NOMO-1 treated with DMSO at 0.1 percent for 48 hours (cell line): ENCODE data around the gene ACLY.
A peak's percentile ranks its signal among the peaks of the same experiment; 100 is the strongest.

Source experiments
- DNase-seq: peaks from one replicate; lab custom pipeline; 2025; ENCODE audit not compliant: unreplicated experiment; lab: John Stamatoyannopoulos, UW

The ACLY gene

DNA sequence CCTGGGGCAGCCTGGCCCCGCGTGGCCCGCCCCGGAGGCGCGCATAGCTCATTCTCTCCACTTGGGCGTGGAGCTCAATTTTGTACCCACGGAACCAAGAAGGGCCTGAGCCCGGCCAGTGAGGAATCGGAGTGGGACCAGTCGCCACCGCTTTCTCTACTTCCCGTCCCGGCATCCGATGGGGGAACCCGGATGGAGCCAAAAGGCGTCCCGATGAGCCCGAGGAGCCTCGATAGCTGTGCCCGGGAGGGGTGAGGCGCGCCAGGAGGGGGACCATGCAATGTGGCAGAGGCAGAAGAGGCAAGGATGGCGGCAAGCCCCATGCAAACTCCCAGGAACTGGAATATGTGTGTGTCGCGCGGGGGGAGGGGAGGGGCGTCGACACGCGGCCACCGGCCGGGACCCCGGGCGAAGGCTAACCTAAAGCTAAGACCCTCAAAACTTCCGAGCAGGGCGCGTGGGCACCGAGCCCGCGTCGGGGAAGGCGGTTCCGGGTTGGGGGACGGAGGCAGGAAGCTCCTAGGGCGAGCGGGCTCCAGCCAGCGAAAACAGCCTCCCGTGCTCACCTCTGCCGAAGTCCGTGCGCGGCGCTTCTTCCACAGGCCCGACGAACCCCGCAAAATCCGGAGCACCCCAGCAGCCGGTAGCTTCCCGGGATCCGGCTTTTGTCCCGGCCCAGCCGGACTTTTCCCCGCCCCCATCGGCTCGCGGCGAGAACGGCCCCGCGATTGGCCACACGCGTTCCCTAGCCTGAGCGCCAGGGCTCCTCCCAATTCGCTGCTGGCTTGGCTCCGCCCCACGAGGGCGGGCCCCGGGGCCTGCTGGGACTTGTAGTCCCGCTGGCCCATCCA is at the start of gene ACLY:
TSS of gene ACLY (minus strand) at position 638 of the 851 bp plus-strand sequence. CDS start 5,078 bp downstream, outside the sequence.
- peak; percentile 96 for DNase-seq

DNA sequence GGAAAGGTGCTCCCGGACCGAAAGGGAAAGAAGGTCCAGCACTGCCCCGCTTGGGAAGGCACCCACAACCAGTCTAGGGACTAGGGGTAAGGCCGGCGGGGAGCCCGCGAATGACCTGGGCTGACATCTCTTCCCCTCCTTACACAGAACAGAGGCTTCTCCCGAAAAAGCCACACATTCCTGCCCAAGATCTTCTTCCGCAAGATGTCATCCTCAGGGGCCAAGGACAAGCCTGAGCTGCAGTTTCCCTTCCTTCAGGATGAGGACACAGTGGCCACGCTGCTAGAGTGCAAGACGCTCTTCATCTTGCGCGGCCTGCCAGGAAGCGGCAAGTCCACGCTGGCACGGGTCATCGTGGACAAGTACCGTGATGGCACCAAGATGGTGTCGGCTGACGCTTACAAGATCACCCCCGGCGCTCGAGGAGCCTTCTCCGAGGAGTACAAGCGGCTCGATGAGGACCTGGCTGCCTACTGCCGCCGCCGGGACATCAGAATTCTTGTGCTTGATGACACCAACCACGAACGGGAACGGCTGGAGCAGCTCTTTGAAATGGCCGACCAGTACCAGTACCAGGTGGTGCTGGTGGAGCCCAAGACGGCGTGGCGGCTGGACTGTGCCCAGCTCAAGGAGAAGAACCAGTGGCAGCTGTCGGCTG is 49.3 kb upstream of the ACLY start:
- DNase-seq: no peak

DNA sequence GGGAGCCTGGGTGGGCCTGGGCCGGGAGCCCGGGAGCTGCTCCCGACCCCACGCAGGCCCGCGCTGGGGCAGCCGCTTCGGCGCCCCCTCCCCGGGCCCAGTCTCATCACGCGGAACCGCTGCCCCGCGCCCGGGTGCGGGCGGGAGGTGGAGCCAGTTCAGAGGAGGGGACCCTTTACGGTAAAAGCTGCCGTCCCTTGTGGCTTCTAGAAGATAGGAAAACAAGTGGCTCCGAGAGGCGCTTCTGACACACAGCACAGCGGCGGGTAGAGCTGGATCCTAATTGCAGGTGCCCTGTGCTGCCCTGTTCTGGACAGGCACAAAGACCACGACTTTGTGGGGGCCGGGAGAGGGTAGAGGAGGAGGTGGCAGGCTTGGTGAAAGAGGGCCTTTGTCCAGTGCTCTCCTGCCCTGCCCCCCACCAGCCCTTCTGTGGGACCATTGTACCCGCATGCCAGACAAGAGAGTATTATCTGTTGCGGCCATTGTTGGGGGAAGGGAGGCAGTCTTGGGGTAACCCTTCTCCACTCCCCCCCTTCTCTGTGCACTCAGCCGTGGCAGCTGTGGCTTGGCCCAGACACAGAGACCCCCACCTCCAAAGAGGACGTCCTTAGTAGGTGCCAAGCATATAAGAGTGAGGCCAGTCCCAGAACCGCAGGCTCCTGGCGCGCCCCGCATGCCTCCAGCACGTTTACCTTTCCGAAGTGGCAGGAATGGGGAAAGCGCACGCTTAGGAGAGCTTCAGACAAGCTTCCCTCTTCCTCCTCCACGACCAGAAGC is 48.6 kb upstream of the ACLY start:
- DNase-seq: peak; percentile 28

DNA sequence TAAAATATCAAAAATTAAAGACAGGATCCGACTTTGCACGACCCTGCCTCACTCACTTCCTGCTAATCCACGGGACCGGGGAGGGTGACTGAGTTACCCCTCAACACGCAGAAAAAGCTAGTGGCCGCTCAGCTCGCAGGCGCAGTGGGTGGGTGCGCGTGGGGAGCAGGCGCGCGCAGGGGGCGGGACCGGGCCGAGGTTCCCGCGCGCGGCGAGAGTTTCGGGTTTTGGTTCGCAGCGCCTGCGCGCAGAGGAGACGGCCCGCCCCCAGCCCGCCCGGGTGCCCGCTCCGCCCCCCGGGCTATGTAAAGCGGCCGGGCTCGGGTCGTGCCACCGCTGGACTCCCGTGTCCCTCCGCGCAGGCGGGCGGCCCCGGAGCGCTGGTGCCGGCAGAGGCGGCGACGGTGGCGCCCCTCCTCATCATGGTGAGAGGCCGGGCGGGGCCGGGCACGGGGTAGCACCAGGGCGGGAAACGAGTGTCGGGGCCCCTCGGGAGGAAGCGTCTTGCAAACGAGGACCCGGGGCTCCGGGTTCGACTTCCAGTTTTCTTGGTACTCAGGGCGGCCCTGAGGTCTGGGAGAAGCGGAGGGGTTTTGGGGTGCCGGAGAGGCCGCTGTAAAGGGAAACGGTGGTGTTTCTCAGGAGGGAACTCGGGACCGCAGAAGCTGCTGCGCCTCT is 47.9 kb upstream of the ACLY start, which contains the start of gene CNP:
TSS of gene CNP (plus strand) at position 333 of the 678 bp plus-strand sequence. CDS start at position 423, 90 bp downstream.
- DNase-seq: peak; percentile 83

DNA sequence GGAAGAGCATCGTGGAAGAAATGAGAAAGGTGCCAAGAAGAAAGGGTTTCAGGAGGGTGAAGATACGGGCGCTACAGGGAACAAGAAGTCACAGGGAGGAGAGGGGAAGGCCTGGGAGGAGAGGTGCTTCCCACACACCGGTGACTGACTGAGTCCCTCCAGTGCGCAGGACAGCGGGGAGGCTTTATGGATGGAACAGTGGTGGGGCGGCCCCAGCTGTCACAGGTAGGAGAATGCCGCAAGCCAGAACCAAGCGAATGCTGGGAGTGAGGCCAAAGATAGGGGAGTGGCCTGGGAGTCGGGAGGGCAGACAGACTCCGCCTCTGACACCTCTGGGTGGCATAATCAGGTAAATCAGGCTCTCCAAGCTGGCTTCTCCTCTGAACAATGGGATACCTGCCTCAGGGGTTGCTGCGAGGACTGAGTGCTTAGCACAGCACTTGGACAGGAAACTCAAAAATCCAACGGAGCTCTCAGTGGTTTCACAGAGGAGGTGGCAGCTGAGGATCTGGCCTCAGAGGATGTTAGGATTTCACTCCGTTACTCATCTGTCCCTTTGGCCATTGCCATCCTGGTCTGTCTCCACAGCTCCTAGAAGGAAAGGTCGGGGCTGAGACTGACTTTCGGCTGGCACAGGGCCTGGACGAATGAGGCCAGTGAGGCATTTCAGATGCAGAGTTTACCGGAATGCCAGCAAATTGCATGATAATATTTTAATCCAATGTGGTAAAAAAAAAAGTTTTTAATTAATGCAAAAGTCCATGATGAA is 47.1 kb upstream of the ACLY start:
- no peak for DNase-seq

DNA sequence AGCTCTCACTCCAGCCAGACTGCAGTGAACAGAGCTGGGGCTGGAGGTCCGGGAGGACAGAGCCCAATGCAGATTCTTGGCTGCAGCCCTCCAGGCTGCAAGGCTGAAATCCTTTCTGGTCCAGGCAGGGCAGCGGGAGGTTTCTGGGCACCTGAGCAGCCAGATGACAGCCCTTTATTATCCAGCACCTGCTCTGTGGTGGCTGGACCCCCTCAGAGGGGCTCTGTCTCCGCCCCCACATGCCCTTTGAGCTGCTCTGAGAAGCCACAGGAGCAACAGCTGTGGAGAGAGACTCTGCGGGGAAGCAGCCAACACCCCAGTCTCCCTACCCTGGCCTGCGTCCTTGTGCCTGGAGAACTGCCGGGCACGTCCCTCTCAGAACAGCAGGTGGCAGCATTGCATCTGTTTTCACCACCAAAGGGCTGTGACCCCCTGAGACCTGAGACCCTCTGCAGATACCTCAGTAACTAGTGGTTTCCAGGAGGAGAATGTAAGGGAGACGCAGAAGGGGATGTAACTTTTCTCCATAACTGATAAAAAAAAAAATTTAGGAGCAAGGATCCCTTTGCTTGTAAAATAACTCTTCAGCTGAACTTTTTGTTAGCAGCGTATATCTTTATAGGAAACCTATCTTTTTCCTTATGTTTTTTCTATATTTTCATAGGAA is 44.1 kb upstream of the ACLY start:
- peak; percentile 53 for DNase-seq

DNA sequence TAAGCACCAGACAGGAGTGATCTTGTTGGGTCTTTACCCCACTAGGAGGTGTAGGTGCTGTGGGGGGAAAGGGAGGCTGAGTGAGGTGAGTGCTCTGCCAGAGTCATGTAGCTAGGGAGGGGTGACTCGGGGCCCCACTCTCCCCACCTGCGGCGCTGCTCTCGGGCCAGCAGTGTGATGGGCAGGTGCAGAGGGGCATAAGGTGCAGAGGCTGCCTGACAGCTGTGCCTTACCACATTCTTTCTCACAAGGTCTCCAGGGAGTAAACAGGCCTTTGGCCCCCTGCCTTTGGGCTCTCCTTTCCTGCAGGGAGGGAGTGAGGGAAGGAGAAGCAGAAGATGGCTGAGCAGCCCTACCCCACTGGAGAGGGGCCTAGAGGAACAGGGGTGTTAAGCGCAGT is 43.4 kb upstream of the ACLY start:
- DNase-seq: no peak

DNA sequence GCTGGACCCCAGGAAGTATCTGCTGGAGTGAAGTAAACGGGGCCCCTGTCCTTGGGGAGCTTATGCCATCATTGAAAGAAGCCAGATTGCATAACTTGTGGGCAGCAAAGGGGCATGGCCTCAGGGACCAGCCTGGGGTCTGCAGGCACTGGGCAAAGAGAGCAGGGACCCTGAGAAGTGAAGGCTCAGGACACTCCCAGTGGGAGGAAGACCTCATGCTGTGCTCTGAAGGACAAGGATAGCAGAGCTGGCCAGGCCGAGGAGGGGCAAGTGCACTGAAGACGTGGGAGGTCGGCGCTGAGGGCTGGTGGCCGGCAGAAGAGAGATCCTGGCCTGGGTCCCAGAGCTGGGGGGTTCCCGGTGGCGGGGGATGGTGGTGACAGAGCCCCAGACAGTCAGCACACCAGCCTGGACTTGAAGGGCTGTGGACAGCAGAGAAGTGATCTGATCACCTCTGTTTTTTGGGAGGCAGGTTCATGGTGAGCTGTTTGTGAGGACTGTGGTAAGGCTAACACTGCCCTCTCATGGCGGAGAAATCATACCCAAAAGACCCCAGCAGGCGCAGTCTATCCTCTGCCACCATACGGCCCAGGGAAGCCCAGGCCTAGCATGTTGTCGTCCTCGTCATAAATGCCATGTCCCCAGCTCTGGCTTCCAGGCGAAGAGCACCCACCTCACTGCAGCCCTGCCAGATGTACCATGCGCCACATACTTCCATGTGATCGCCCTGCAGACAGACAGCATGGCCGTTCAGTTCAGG is 40.8 kb upstream of the ACLY start:
- DNase-seq: peak; percentile 60

DNA sequence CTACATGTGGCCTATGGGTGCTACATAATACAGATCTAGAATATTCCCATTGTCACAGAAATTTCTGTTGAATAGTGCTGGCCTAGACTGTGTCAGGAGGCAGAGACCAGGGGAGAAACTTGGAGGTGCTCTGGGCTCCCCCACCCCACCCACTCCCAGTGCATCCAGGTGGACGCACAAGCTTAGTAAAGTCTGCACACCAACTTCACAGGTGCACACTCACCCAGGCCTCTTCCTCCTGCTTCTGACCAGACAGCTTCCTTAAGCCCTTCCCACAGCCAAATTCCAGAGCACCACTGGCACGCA is 40.2 kb upstream of the ACLY start:
- DNase-seq: no peak

DNA sequence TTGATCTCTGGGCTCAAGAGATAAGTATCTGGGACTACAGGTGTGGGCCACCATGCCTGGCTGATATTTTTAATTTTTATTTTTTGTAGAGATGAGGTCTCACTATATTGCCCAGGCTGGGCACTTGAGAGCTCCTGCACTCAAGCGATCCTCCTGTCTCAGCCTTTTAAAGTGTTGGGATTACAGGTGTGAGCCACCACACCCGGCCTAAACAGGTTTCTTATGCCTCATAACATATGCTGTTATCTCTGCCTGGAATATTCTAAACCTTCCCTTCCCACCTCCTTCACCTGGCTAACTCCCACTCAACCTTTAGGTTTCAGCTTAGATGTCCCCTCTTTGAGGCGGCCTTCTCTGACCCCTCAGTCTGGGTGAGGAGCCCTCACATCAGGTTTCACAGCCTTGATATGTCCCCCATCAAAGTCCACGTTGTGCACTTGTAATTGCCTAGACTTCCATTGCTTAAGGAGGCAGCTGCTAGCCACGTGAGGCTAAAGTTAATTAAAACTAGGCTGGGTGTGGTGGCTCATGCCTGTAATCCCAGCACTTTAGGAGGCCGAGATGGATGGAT is 39.2 kb upstream of the ACLY start:
- DNase-seq: no peak

DNA sequence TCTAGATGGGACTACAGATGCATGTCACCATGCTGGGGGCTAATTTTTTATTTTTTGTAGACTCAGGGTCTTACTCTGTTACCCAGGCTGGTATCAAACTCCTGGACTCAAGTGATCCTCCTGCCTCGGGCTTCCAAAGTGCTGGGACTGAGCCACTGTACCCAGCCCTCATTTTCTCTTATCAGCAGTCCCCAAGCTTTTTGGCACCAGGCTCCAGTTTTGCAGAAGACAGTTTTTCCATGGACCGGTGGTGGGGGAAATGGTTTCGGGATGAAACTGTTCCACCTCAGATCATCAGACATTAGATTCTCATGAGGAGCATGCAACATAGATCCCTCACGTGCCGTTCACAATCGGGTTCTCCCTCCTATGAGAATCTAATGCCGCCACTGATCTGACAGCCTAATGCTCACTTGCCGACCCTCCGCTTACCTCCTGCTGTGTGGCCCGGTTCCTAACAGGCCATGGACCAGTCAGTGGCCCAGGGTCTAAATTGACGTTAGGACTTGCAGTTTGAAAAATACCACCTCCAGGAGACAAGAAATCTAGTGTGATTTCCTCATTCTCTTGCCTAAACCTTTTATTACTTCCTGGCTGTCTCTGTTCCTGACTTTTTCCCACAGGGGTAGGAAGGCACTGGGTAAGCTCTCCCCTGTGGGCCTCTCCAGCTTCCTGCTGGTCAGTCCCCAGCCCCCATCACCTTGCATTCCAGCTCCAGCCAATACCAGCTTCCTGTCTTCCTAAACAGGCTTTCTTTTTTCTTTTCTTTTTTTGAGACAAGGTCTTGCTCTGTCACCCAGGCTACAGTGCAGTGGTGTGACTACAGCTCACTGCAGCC is 38.5 kb upstream of the ACLY start:
- peak; percentile 37 for DNase-seq

DNA sequence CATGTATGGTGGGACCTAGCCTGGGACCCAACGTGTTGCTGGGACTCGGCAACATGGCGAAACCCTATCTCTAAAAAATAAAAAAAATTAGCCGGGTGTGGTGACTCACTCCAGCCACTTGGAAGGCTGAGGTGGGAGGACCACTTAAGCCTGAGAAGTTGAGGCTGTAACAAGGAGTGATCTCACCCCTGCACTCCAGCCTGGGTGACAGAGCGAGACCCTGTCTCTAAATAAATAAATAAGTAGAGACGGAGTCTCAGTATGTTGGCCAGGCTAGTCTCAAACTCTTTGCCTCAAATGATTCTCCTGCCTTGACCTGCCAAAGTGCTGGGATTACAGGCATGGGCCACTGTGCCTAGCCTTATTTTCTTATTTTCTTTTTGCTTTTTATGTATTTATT is 37.8 kb upstream of the ACLY start:
- no peak for DNase-seq

DNA sequence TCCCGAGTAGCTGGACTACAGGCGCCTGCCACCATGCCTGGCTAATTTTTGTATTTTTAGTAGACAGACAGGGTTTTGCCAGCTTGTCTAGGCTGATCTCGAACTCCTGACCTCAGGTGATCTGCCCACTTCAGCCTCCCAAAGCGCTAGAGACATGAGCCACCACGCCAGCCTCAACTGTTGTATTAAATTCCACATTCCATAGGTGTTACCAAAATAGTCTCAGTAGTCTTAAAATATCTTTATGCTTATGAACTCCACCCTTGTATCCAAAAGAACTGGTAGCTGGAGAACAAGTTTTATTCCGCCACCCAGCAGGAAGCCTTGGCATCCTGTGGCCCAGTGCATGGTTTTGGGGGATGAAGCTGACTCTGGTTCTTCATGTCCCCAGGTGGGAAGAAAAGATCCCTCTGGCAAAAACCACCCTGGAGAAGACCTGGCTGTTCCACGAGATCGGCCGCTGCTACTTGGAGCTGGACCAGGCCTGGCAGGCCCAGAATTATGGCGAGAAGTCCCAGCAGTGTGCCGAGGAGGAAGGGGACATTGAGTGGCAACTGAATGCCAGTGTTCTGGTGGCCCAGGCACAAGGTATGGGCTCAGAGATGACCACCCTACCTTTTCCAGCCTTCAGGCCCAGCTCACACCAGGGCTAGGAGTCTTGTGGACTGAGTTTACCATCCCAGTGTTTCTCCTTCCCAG is 30.2 kb upstream of the ACLY start:
- no peak for DNase-seq

DNA sequence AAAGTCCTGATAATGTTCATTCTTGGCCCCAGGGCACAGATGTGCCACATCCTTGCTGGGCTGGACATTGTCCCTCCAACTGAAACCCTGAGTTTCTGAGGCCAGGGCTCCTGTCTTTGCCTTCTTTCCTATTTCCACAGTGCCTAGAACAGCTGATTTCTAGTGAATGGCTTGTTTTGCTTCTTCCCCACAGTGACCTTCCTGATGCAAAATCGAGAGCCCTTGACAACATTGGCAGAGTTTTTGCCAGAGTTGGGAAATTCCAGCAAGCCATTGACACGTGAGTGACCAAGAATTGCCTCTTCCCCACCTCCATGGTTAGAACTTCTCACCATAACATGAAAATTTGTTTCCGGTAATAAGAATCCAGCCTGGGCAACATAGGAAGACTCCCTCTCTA is 26.2 kb upstream of the ACLY start:
- DNase-seq: no peak

DNA sequence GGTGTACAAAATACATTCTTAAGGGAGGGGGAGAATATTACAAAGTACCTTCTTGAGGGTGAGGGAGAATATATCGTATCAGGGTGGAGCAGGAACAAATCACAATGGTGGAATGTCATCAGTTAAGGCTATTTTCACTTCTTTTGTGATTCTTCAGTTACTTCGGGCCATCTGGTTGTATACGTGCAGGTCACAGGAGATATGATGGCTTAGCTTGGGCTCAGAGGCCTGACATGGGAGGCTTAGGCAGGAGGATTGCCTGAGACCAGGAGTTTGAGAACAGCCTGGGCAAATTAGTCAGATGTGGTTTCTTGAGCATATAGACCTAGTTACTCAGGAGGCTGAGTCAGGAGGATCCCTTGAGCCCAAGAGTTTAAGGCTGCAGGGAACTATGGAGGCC is 24.7 kb upstream of the ACLY start:
- no peak for DNase-seq

DNA sequence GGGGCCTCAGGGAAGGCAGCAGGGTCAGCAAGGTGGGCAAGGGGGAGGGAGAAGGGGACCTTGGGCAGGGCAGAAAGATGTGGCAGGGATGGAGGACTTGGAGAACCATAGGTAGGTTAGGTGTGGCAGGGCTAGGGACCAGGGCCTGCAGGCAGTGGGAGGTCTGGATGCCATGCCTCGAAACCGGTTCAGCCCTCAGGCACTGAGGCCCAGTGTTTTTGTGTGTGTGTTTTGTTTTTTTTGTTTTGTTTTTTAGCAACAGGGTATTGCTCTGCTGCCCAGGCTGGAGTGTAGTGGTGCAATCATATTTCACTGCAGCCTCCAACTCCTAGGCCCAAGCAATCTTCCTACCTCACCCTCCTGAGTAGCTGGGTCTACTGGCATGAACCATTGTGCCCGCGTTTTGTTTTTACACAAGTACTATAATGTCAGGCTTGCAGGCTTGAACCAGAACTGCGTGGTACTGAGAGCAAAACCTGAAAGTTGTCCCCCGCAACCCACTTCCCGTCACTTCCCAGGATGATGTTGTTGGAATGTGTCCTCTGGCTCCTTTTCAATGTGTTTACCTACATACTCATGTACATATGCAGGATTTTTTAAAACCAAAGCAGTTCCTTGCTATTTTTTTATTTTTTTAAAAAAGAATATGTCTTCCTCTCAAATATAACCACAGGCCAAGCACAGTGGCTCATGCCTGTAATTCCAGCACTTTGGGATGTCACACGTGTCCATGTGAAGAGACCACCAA is 24.0 kb upstream of the ACLY start:
- DNase-seq: no peak

DNA sequence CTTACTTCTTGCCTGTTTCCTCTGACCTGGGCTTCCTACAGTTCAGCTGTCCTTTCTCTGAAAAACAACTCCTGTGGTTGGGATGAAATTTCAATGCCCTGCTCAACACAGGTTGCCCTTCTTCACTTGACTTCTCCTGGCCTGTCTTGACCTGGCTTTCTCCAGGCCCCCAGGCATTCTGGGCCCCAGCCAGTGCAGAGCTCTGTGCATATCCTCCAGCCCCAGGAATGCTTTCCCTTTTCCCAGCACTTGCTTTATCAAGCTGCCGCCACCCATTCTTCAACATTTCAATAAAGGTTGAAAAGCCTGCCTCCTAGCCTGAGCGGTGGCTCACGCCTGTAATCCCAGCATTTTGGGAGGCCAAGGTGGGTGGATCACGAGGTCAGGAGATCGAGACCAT is 22.4 kb upstream of the ACLY start:
- DNase-seq: no peak
